ENCODE results near the gene ABCC1.
"Not testable (repeated sequence)": the region's sequence is repeated elsewhere in the genome, so short reads cannot be mapped to it uniquely, and the experiment has no call there.

DNA sequence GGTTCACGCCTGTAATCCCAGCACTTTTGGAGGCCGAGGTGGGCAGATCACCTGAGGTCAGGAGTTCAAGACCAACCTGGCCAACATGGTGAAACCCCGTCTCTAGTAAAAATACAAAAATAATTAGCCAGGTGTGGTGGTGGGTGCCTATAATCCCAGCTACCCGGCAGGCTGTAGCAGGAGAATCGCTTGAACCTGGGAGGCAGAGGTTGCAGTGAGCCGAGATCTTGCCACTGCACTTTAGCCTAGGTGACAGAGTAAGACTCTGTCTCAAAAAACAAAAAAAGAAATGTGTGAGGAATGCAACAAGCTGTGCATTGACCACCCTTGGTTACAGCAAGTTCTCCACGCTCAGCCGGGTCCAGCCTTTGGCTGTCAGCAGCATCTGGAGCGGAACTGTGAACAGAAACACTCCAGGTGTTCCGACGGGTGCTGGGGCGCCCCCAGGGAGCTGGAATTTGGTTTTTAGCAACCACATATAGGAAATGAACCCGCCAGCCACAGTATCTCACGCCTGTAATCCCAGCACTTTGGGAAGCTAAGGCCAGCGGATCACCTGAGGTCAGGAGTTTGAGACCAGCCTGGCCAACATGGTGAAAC, 198.7 kb downstream of the ABCC1 start:
- TF ChIP-seq, protein P1, sequence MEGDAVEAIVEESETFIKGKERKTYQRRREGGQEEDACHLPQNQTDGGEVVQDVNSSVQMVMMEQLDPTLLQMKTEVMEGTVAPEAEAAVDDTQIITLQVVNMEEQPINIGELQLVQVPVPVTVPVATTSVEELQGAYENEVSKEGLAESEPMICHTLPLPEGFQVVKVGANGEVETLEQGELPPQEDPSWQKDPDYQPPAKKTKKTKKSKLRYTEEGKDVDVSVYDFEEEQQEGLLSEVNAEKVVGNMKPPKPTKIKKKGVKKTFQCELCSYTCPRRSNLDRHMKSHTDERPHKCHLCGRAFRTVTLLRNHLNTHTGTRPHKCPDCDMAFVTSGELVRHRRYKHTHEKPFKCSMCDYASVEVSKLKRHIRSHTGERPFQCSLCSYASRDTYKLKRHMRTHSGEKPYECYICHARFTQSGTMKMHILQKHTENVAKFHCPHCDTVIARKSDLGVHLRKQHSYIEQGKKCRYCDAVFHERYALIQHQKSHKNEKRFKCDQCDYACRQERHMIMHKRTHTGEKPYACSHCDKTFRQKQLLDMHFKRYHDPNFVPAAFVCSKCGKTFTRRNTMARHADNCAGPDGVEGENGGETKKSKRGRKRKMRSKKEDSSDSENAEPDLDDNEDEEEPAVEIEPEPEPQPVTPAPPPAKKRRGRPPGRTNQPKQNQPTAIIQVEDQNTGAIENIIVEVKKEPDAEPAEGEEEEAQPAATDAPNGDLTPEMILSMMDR (conservative IDR thresholded peaks at IDR 0.05): not testable (repeated sequence)
- TF ChIP-seq ZFX (IDR thresholded peaks at IDR 0.05): not testable (repeated sequence)
